ENCODE measurements around the gene VWA8.

DNA sequence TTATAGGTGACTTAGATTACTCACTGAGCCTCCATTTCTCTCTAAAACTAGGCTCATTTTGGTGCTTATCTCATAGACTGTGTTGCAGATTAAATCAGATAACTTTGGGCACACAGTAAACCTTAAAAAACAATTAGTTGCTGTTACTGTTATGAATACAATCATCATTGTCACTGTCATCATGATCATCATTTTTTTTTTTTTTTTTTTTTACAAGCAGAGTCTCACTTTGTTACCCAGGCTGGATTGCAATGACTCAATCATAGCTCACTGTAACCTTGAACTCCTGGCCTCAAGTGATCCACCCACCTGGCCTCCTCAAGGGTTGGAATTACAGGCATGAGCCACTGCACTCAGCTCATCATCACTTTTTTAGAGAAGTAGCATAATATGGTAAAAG lies 60.0 kb downstream of the VWA8 start:
- no peak for TF ChIP-seq CTCF (conservative IDR thresholded peaks at IDR 0.05)
- TF ChIP-seq ZFX (IDR thresholded peaks at IDR 0.05): no peak

Measured in C4-2B (cell line).